ENCODE results near the gene HIBCH.
"Not testable (repeated sequence)": the region's sequence is repeated elsewhere in the genome, so short reads cannot be mapped to it uniquely, and the experiment has no call there.

HIBCH gene

GRCh38 chr2:190235551-190236075 lies 84.0 kb downstream of the HIBCH start:
- no peak for DNase-seq (ENCODE audit: low spot score)

GRCh38 chr2:190235101-190235500 lies 84.5 kb downstream of the HIBCH start:
- no peak for DNase-seq (ENCODE audit: low spot score)

GRCh38 chr2:190223989-190224388 lies 95.6 kb downstream of the HIBCH start:
- DNase-seq (ENCODE audit: low spot score), result not testable (repeated sequence)

GRCh38 chr2:190222745-190223144 lies 96.9 kb downstream of the HIBCH start:
- not testable (repeated sequence) for DNase-seq (ENCODE audit: low spot score)

GRCh38 chr2:190221429-190221828 lies 98.2 kb downstream of the HIBCH start:
- no peak for DNase-seq (ENCODE audit: low spot score)

GRCh38 chr2:190219186-190219585 lies 100.4 kb downstream of the HIBCH start:
- no peak for DNase-seq (ENCODE audit: low spot score)

- DNase-seq (ENCODE audit: low spot score), result no peak
These were observed 102.0 kb downstream of the HIBCH start for GRCh38 chr2:190217616-190218015.

GRCh38 chr2:190216829-190217228 lies 102.8 kb downstream of the HIBCH start:
- DNase-seq (ENCODE audit: low spot score), result no peak

- no peak for DNase-seq (ENCODE audit: low spot score)
These were observed 104.0 kb downstream of the HIBCH start for GRCh38 chr2:190215620-190216019.

GRCh38 chr2:190214426-190215194 lies 105.0 kb downstream of the HIBCH start:
- no peak for DNase-seq (ENCODE audit: low spot score)

- DNase-seq (ENCODE audit: low spot score), result no peak
These were observed 105.9 kb downstream of the HIBCH start for GRCh38 chr2:190213441-190214335.

- DNase-seq (ENCODE audit: low spot score), result no peak
These were observed 109.2 kb downstream of the HIBCH start for GRCh38 chr2:190210471-190210870.

GRCh38 chr2:190209559-190209958 lies 110.1 kb downstream of the HIBCH start:
- no peak for DNase-seq (ENCODE audit: low spot score)

GRCh38 chr2:190207930-190208329 lies 111.7 kb downstream of the HIBCH start:
- no peak for DNase-seq (ENCODE audit: low spot score)

- DNase-seq (ENCODE audit: low spot score), result no peak
These were observed 114.0 kb downstream of the HIBCH start for GRCh38 chr2:190205657-190206056.

- no peak for DNase-seq (ENCODE audit: low spot score)
These were observed 117.0 kb downstream of the HIBCH start for GRCh38 chr2:190202604-190203003.

GRCh38 chr2:190202018-190202417 lies 117.6 kb downstream of the HIBCH start:
- no peak for DNase-seq (ENCODE audit: low spot score)

GRCh38 chr2:190200603-190201002 lies 119.0 kb downstream of the HIBCH start:
- DNase-seq (ENCODE audit: low spot score), result no peak

GRCh38 chr2:190199530-190199929 lies 120.1 kb downstream of the HIBCH start:
- DNase-seq (ENCODE audit: low spot score), result no peak

- no peak for DNase-seq (ENCODE audit: low spot score)
These were observed 120.5 kb downstream of the HIBCH start for GRCh38 chr2:190199109-190199508.

GRCh38 chr2:190197143-190197720 lies 122.4 kb downstream of the HIBCH start:
- DNase-seq (ENCODE audit: low spot score), result no peak

GRCh38 chr2:190190507-190191162 lies 129.0 kb downstream of the HIBCH start:
- DNase-seq (ENCODE audit: low spot score), result no peak

Data from cerebellar cortex (tissue), 1 donor.